Sigmoid colon (tissue), 7 donors: ENCODE data around the gene HYAL4. TPM values are rescaled to one million over a fixed set of nuclear protein-coding genes. Genes with fewer than 3 reads are reported as not detected.
"Not testable (repeated sequence)": the region's sequence is repeated elsewhere in the genome, so short reads cannot be mapped to it uniquely, and the experiment has no call there.

Source experiments
- DNase-seq: peaks from one replicate; pipeline ENCODE4 v3.0.0-alpha.2; 2019
- H3K27ac ChIP-seq, 4 donors: fragments of 200-600 bp; sonication (generic); one replicate each; pipeline ENCODE4 v1.5.1; 2016 to 2019; ENCODE audit warnings: mild to moderate bottlenecking in 1 of 4
- H3K27me3 ChIP-seq, 3 donors: fragments of 200-600 bp; sonication (generic); one replicate each; pipeline ENCODE4 v1.5.1; 2019; ENCODE audit warnings: mild to moderate bottlenecking in 1 of 3
- H3K36me3 ChIP-seq, 4 donors: fragments of 200-600 bp; sonication (generic); one replicate each; pipeline ENCODE4 v1.5.1; 2016 to 2019
- H3K4me1 ChIP-seq, 4 donors: fragments of 200-600 bp; sonication (generic); one replicate each; pipeline ENCODE4 v1.5.1; 2017 to 2019
- H3K4me3 ChIP-seq, 4 donors: fragments of 200-600 bp; sonication (generic); one replicate each; pipeline ENCODE4 v1.5.1; 2017 to 2019; ENCODE audit warnings: mild to moderate bottlenecking in 2 of 4, moderate library complexity in 1 of 4
- H3K9me3 ChIP-seq, 4 donors: fragments of 200-600 bp in 3 of 4; sonication (generic) in 3 of 4; one replicate each; pipeline versions ENCODE4 v1.5.1 to v1.6.1; 2013 to 2019
- CTCF ChIP-seq, 4 experiments: fragments of 450-650 bp in 3 of 4; fragments of 200-600 bp in 1 of 4; IDR thresholded peaks; one replicate each; pipeline ENCODE4 v1.5.1; 2016 to 2019; ENCODE audit warnings: antibody characterized with exemption in 4 of 4, mild to moderate bottlenecking in 3 of 4, moderate library complexity in 2 of 4
- EP300 ChIP-seq, 4 donors: sonication (generic); formaldehyde crosslinking; IDR thresholded peaks; one replicate each; pipeline ENCODE4 v1.6.1; 2017; ENCODE audit warnings: antibody characterized with exemption in 4 of 4
- POLR2A ChIP-seq, 2 donors: fragments of 450-650 bp; IDR thresholded peaks; one replicate each; pipeline ENCODE4 v1.6.1; 2016; ENCODE audit warnings: antibody characterized with exemption in 2 of 2, mild to moderate bottlenecking in 2 of 2, moderate library complexity in 2 of 2
- POLR2AphosphoS5 ChIP-seq, 4 donors: sonication (generic); formaldehyde crosslinking; IDR thresholded peaks; one replicate each; pipeline ENCODE4 v1.6.1; 2017; ENCODE audit warnings: antibody characterized with exemption in 4 of 4
- WGBS, 2 donors: extraction: QIAGEN DNeasy Blood & Tissue Kit; methylation state at CpG; one replicate each; pipeline ENCODE4 v1.1.7; 2013; 5-methylcytosine and 5-hydroxymethylcytosine counted together
- intact Hi-C: fragments of 100-400 bp; cut with DNase I; formaldehyde crosslinking; loops from one replicate; pipeline ENCODE4 v1.15.1; 2023
- polyA plus RNA-seq, 3 donors: library from polyadenylated mRNA; stranded (reverse); fragments of 200-250 nt; gene quantifications; one replicate each; pipeline ENCODE4 v1.2.3, GENCODE V29; 2013
- total RNA-seq, 4 donors: library from RNA; depleted of rRNA; stranded (reverse); fragments of >200 nt; gene quantifications; one replicate each; pipeline ENCODE4 v1.1.0, GENCODE V29; 2016
- donor health status: healthy with polysubstance abuse.
- donor health status: Bipolar disorder and iron deficiency.
- donor health status: healthy.

HYAL4 gene
- total and polyA plus RNA-seq, 7 donors = 0.09 TPM; not detected in 6

GRCh38 chr7:123846217-123846891 lies 1.4 kb downstream of the HYAL4 start:
- Histone ChIP-seq H3K4me3 (no peak overlapping the region), H3K27me3 (no peaks in the 10 kb centered on the region), H3K36me3 (no peaks in the 10 kb centered on the region), H3K27ac (no peak overlapping the region), H3K9me3 (no peaks in the 10 kb centered on the region), H3K4me1 (no peaks in the 10 kb centered on the region)
- WGBS, 2 donors = 43 to 45% methylated on average over 3 of the region's 3 CpGs
- intact Hi-C loops = no loop called here
- DNase-seq = no peak
- TF ChIP-seq POLR2AphosphoS5 (IDR thresholded peaks at IDR 0.05) = no peak

GRCh38 chr7:123847868-123848267 lies 2.9 kb downstream of the HYAL4 start:
- TF ChIP-seq POLR2A (IDR thresholded peaks at IDR 0.05) (no peak), CTCF (IDR thresholded peaks at IDR 0.05) (no peak), POLR2AphosphoS5 (IDR thresholded peaks at IDR 0.05) (no peak), EP300 (IDR thresholded peaks at IDR 0.05) (no peak)
- H3K27ac ChIP-seq = no peak overlapping the region
- WGBS, 2 donors = 87 to 91% methylated on average over 1 of the region's 1 CpG
- no peak overlapping the region for H3K4me3 ChIP-seq
- no peak for DNase-seq
- no peaks in the 10 kb centered on the region for H3K36me3 ChIP-seq
- no peaks in the 10 kb centered on the region for H3K27me3 ChIP-seq
- H3K4me1 ChIP-seq = no peaks in the 10 kb centered on the region
- H3K9me3 ChIP-seq = no peaks in the 10 kb centered on the region
- intact Hi-C loops = no loop called here

GRCh38 chr7:123849855-123850254 lies 4.9 kb downstream of the HYAL4 start:
- Histone ChIP-seq H3K27me3 (no peaks in the 10 kb centered on the region), H3K36me3 (no peaks in the 10 kb centered on the region), H3K27ac (no peak overlapping the region), H3K9me3 (peaks cover 0 to under 1% (median 0%) of the 10 kb centered on the region in 4 donors), H3K4me1 (no peaks in the 10 kb centered on the region), H3K4me3 (no peak overlapping the region)
- intact Hi-C loops = no loop called here
- TF ChIP-seq POLR2A (IDR thresholded peaks at IDR 0.05) (no peak), CTCF (IDR thresholded peaks at IDR 0.05) (no peak), EP300 (IDR thresholded peaks at IDR 0.05) (no peak), POLR2AphosphoS5 (IDR thresholded peaks at IDR 0.05) (no peak)
- no peak for DNase-seq
- WGBS, 2 donors = 66 to 88% methylated on average over 1 of the region's 1 CpG

- H3K27ac ChIP-seq, H3K36me3 ChIP-seq, H3K9me3 ChIP-seq, H3K4me3 ChIP-seq, DNase-seq, H3K27me3 ChIP-seq, H3K4me1 ChIP-seq, intact Hi-C loops: not testable (repeated sequence)
- 93 to 96% methylated on average over 5 of the region's 5 CpGs for WGBS, 2 donors
Measured at GRCh38 chr7:123851404-123851803, 6.4 kb downstream of the HYAL4 start.

GRCh38 chr7:123854291-123854690 lies 9.3 kb downstream of the HYAL4 start:
- H3K27me3 ChIP-seq, H3K36me3 ChIP-seq, H3K27ac ChIP-seq, H3K4me1 ChIP-seq, H3K4me3 ChIP-seq, H3K9me3 ChIP-seq, intact Hi-C loops, DNase-seq: not testable (repeated sequence)
- WGBS, 2 donors = 72 to 82% methylated on average over 2 of the region's 2 CpGs

- H3K9me3 ChIP-seq, H3K27me3 ChIP-seq, intact Hi-C loops, H3K4me3 ChIP-seq, H3K36me3 ChIP-seq, H3K4me1 ChIP-seq, DNase-seq, H3K27ac ChIP-seq: not testable (repeated sequence)
- 46 to 59% methylated on average over 1 of the region's 1 CpG for WGBS, 2 donors
Measured at GRCh38 chr7:123856428-123856827, 11.5 kb downstream of the HYAL4 start.

GRCh38 chr7:123860848-123861247 lies 15.9 kb downstream of the HYAL4 start:
- intact Hi-C loops = no loop called here
- TF ChIP-seq POLR2AphosphoS5 (IDR thresholded peaks at IDR 0.05) (no peak), POLR2A (IDR thresholded peaks at IDR 0.05) (no peak), EP300 (IDR thresholded peaks at IDR 0.05) (no peak), CTCF (IDR thresholded peaks at IDR 0.05) (no peak)
- DNase-seq = no peak
- Histone ChIP-seq H3K9me3 (no peaks in the 10 kb centered on the region), H3K27ac (no peak overlapping the region), H3K27me3 (no peaks in the 10 kb centered on the region), H3K4me1 (no peaks in the 10 kb centered on the region), H3K36me3 (no peaks in the 10 kb centered on the region), H3K4me3 (no peak overlapping the region)
